Femur (tissue), 1 donor: ENCODE results near the gene NMS.
"Not testable (repeated sequence)": the region's sequence is repeated elsewhere in the genome, so short reads cannot be mapped to it uniquely, and the experiment has no call there.

ENCODE experiments used
- DNase-seq: peaks from one replicate; pipeline ENCODE4 v3.0.0-alpha.2; 2017

The NMS gene

GRCh38 chr2:100470182-100470581 is at the start of gene NMS:
Gene NMS, plus strand, starts transcription at chr2:100470482. Its CDS starts 7 bp downstream, at chr2:100470489.
- DNase-seq: no peak

- DNase-seq: no peak
These were observed 47.8 kb upstream of the NMS start for GRCh38 chr2:100422320-100423055.

GRCh38 chr2:100423631-100424030 is 46.7 kb upstream of the NMS start:
- no peak for DNase-seq

GRCh38 chr2:100424277-100424875 is 45.9 kb upstream of the NMS start:
- DNase-seq: no peak

DNA sequence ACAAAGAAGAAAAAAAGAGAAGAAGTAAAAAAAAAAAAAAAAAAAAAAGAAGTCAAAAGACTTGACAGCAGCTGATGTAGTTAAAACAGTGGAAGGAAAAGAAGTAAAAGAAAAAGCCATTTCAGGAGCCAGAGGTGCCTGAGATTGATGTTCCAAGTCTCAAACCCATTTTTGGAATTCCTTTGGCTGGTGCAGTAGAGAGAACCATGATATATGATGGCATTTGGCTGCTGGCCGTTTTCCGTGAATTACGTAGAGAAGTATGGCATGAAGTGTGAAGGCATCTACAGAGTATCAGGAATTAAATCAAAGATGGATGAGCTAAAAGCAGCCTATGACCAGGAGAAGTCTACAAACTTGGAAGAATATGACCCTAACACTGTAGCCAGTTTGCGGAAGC is 45.2 kb upstream of the NMS start:
- no peak for DNase-seq

DNA sequence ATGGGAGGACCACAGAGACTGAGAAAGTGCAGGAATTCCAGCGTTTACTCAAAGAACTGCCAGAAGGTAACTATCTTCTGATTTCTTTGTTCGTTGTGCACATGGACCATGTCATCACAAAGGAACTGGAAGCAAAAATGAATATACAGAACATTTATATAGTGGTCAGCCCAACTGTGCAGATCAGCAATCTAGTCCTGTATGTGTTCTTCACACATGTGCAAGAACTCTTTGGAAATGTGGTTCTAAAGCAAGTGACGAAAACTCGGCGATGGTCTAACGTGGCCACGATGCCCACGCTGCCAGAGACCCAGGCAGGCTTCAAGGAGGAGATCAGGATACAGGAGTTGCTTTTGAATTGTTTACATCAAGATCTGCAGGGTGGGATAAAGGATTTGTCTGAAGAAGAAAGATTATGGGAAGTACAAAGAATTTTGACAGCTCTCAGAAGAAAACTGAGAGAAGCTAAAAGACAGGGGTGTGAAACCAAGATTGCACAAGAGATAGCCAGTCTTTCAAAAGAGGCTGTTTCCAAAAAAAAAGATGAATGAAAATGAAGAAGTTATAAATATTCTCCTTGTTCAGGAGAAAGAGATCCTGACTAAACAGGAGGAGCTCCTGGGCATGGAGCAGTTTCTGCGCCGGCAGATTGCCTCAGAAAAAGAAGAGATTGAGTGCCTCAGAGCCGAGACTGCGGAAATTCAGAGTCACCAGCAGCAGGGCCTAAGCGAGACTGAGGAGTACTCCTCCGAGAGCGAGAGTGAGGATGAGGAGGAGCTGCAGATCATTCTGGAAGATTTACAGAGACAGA is 44.5 kb upstream of the NMS start:
- DNase-seq: no peak

DNA sequence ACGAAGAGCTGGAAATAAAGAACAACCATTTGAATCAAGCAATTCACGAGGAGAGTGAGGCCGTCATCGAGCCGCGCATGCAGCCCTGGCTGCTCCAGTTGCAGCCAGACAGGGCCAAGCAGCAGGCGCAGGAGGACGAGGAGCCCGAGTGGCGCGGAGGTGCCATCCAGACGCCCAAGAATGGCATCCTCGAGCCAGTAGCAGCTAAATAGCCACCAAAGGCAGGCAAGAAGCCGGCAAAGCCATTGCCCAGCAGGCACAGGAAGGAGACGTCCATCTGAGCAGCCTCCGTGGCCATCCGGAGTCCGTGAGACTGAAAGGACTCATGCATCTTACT is 43.9 kb upstream of the NMS start:
- no peak for DNase-seq

GRCh38 chr2:100427111-100427510 is 43.2 kb upstream of the NMS start:
- DNase-seq: no peak

- no peak for DNase-seq
These were observed 42.5 kb upstream of the NMS start for GRCh38 chr2:100427627-100428258.

DNA sequence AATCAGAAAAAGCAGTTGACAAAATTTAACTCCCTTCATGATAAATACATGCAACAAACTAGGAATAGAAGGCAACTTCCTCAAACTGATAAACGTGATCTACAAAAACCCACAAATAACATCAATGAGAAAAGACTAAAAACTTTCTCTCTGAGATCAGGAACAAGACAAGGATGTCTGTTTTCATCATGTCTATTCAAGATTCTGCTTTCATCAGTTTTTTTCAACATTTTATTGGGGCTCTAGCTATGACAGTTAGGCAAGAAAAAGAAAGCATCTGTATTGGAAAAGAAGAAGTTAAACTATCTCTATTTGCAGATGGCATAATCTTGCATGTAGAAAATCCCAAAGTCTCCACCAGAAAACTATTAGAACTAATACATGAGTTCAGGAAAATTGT is 40.6 kb upstream of the NMS start:
- no peak for DNase-seq

DNA sequence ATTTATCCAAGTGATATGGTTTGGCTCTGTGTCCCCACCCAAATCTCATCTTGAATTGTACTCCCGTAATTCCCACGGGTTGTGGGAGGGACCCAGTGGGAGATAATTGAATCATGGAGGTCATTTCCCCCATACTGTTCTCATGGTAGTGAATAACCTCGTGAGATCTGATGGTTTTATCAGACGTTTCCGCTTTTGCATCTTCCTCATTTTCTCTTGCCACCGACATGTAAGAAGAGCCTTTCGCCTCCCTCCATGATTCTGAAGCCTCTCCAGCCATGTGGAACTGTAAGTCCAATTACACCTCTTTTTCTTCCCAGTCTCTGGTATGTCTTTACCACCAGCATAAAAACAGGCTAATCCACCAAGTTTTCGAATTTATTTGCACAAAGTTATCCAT is 32.5 kb upstream of the NMS start:
- DNase-seq: no peak

- DNase-seq: no peak
These were observed 23.6 kb upstream of the NMS start for GRCh38 chr2:100446696-100447095.

GRCh38 chr2:100451092-100451491 is 19.2 kb upstream of the NMS start:
- DNase-seq: no peak

DNA sequence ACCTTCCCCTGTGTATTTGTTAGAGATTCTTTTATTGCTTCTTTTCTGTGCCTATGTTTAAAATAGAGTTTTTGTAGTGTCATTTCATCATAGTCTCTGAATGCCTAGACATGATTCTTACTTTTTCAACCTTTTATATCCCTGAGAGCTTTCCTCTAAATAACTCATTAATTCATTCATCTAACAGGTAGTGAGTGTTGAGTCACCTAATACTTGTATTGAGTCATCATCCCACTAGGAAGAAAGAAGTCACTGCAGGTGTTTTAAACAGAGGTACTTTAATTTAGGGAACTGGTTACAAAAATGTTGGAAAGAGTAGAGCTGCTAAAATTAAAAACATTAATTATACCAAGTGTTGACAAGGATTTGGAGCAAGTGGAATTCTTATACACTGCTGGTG is 18.5 kb upstream of the NMS start:
- no peak for DNase-seq

DNA sequence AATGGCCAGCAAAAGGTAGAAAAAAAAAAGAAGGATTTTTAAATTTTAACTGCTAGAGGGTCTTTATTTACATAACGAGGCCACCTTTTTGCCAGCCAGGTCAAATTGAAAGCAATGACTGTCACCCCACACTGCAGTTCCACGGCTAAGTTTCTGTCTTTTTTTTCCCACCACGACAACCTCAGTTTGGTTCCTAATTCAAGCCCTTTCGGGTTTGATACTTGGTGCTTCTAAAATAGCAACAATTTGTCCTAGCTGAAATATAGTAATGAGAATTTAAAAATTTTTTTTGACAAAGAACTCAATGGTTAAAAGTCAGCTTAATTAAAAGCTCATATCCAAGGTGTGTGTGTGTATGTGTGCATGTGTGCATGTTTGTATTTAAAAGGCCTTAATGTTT is 16.4 kb upstream of the NMS start:
- no peak for DNase-seq

DNA sequence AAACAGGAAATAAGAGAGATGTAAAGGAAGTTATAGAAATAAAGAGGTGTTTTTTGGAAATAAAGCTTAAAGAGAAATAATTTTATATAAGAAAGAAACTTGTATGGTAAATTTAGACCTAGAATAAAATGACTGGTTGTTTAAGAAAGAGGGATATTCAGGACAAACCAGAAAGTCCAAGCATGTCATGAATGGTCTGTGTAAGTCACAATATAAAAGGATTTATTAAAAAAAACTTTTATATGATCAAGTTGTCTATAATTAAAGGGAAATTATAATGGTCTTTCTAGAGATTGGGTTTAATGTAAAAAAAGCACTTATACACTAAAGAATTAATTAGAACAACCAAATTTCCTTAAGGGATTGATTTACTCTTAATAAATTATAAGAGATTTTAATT is 13.9 kb upstream of the NMS start:
- not testable (repeated sequence) for DNase-seq

- DNase-seq: no peak
These were observed 9.3 kb upstream of the NMS start for GRCh38 chr2:100460904-100461530.

GRCh38 chr2:100470898-100471514 is 724 bp downstream of the NMS start:
- peak; percentile 62 for DNase-seq

GRCh38 chr2:100476606-100477005 is 6.3 kb downstream of the NMS start:
- DNase-seq: no peak

GRCh38 chr2:100482741-100483140 is 12.5 kb downstream of the NMS start:
- DNase-seq: no peak

DNA sequence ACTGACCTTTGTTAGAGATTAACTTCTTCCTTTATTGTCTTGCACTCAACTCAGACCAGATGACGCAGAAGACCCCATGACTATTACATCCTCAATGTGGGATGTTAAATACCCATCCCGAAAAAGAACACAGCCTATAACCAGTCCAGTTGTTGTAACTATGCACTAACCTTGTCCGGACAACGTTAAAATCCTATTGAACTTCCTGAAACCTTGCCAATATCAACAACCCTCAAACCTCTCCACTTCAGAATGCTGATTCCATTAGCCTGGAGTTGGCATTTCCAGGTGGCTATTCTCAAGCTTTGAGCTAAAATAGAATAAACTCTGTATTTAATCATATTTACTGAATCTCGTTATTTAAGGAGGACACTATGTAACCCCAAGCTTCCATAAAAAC is 13.6 kb downstream of the NMS start:
- DNase-seq: no peak

- no peak for DNase-seq
These were observed 14.1 kb downstream of the NMS start for GRCh38 chr2:100484390-100484789.

GRCh38 chr2:100485396-100485795 is 15.1 kb downstream of the NMS start:
- no peak for DNase-seq
